Common myeloid progenitor, CD34-positive (primary cell): Measurements from ENCODE around the gene SERBP1.

Source experiments
- CTCF ChIA-PET: fragments of 350-600 bp; sonication (Branson Sonifier 250); formaldehyde crosslinking; loops from one replicate; lab custom pipeline; 2021; ENCODE audit warnings: antibody characterized with exemption; lab: Charles Lee
- POLR2A ChIA-PET: fragments of 350-600 bp; sonication (Branson Sonifier 250); formaldehyde crosslinking; loops from one replicate; lab custom pipeline; 2021; ENCODE audit warnings: antibody characterized with exemption; lab: Charles Lee
- DNase-seq, 3 donors: peaks; one replicate each; pipeline versions ENCODE4 v3.0.0 to v3.0.0-alpha.2; 2013
- H3K27ac ChIP-seq, 2 experiments: 1 replicate in 1 of 2; 2 replicates in 1 of 2; pipeline ENCODE4 v1.7.0; 2013; ENCODE audit warnings: inconsistent platforms in 2 of 2, low read length in 2 of 2, mild to moderate bottlenecking in 2 of 2, low read depth in 1 of 2, moderate library complexity in 1 of 2; ENCODE audit not compliant: severe bottlenecking in 2 of 2, insufficient read depth in 1 of 2, poor library complexity in 1 of 2
- H3K27me3 ChIP-seq, 5 experiments: replicated peaks in 2 of 5; 1 replicate in 3 of 5; 2 replicates in 2 of 5; pipeline versions ENCODE4 v1.6.1 to v1.7.0; 2013; ENCODE audit warnings: low read length in 4 of 5, mild to moderate bottlenecking in 2 of 5, moderate library complexity in 2 of 5, inconsistent platforms in 1 of 5; ENCODE audit not compliant: insufficient read depth in 5 of 5, control insufficient read depth in 4 of 5
- H3K36me3 ChIP-seq, 4 experiments: 1 replicate in 2 of 4; 2 replicates in 2 of 4; pipeline versions ENCODE4 v1.6.1 to v1.7.0; 2013; ENCODE audit warnings: low read length in 3 of 4, control low read depth in 1 of 4, mild to moderate bottlenecking in 1 of 4; ENCODE audit not compliant: control insufficient read depth in 4 of 4, insufficient read depth in 4 of 4
- H3K4me1 ChIP-seq, 4 experiments: 1 replicate in 3 of 4; 2 replicates in 1 of 4; pipeline versions ENCODE4 v1.6.1 to v1.7.1; 2013; ENCODE audit warnings: low read length in 3 of 4, mild to moderate bottlenecking in 3 of 4, control low read depth in 1 of 4, inconsistent platforms in 1 of 4, moderate library complexity in 1 of 4; ENCODE audit not compliant: control insufficient read depth in 4 of 4, insufficient read depth in 4 of 4; ENCODE audit errors: control extremely low read depth in 1 of 4
- H3K4me3 ChIP-seq, 7 experiments: 1 replicate in 4 of 7; 2 replicates in 3 of 7; pipeline versions ENCODE4 v1.5.1 to v1.7.0; 2013; ENCODE audit warnings: mild to moderate bottlenecking in 7 of 7, low read length in 6 of 7, moderate library complexity in 6 of 7, inconsistent platforms in 2 of 7, low read depth in 2 of 7, control low read depth in 1 of 7; ENCODE audit not compliant: insufficient read depth in 4 of 7, control insufficient read depth in 1 of 7; ENCODE audit errors: extremely low read depth in 1 of 7
- H3K9me3 ChIP-seq, 5 experiments: 1 replicate in 4 of 5; 2 replicates in 1 of 5; pipeline versions ENCODE4 v1.6.1 to v1.7.1; 2013; ENCODE audit warnings: low read length in 4 of 5, mild to moderate bottlenecking in 2 of 5, inconsistent platforms in 1 of 5, low read depth in 1 of 5, moderate library complexity in 1 of 5; ENCODE audit not compliant: control insufficient read depth in 4 of 5, insufficient read depth in 2 of 5; ENCODE audit errors: control extremely low read depth in 1 of 5
- WGBS: methylation state at CpG from one replicate; pipeline ENCODE4 v1.1.5; 2013; ENCODE audit not compliant: insufficient coverage; 5-methylcytosine and 5-hydroxymethylcytosine counted together

SERBP1 gene

GRCh38 chr1:67434491-67434890 is 4.3 kb upstream of the SERBP1 start:
- no peaks in the 10 kb centered on the region for H3K9me3 ChIP-seq
- no CpG with 5 or more reads among the region's 2 CpGs for WGBS
- DNase-seq = no peak
- H3K4me3 ChIP-seq = no peak overlapping the region
- H3K36me3 ChIP-seq = peaks cover 0 to under 1% (median 0%) of the 10 kb centered on the region in 4 experiments
- POLR2A ChIA-PET = interaction anchor here (0.7 kb wide), 1 partner anchor 241 kb away, joined by 4 read pairs; no protein-coding TSS in a partner anchor
- H3K27me3 ChIP-seq = no peaks in the 10 kb centered on the region
- peaks cover 10 to 37% (median 25%) of the 10 kb centered on the region in 4 experiments for H3K4me1 ChIP-seq
- CTCF ChIA-PET = interaction anchor here (0.7 kb wide), 1 partner anchor 69 kb away, joined by 3 read pairs; no protein-coding TSS in a partner anchor
- H3K27ac ChIP-seq = no peak overlapping the region

DNA sequence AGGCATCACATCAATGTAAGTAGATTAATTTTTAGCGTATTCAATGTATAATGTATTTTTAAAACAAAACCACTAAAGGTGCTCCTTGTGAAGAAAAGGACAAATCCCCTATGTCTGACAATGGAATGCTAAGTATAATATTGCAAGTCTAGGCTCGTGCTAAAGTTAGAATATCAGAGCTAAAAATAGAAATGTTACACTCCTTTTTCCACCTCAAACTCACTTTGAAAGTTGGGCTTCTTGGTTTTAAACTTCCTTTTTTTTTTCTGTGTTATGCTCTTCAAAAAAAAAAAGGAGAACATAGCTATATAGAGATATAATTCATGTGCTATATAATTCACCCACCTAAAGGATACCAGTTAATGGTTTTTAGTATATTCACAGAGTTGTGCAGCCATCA is 3.6 kb upstream of the SERBP1 start:
- DNase-seq = peak in 2 of 3 donors; percentile 70 to 75
- ChIA-PET POLR2A (interaction anchor here (0.6 to 0.7 kb wide), 2 partner anchors 120 to 240 kb away, joined by 4 to 8 read pairs; no protein-coding TSS in a partner anchor), CTCF (interaction anchor here (0.6 to 0.7 kb wide), 3 partner anchors 35 to 69 kb away, joined by 3 to 4 read pairs (median 3); no protein-coding TSS in a partner anchor)
- Histone ChIP-seq H3K27ac (no peak overlapping the region), H3K4me1 (peaks cover 13 to 37% (median 28%) of the 10 kb centered on the region in 4 experiments), H3K36me3 (peaks cover 0 to 7% (median under 1%) of the 10 kb centered on the region in 4 experiments), H3K4me3 (peak overlapping the region in 1 of 7 experiments; percentile 55), H3K27me3 (no peaks in the 10 kb centered on the region), H3K9me3 (no peaks in the 10 kb centered on the region)
- WGBS = no CpG with 5 or more reads among the region's 2 CpGs

DNA sequence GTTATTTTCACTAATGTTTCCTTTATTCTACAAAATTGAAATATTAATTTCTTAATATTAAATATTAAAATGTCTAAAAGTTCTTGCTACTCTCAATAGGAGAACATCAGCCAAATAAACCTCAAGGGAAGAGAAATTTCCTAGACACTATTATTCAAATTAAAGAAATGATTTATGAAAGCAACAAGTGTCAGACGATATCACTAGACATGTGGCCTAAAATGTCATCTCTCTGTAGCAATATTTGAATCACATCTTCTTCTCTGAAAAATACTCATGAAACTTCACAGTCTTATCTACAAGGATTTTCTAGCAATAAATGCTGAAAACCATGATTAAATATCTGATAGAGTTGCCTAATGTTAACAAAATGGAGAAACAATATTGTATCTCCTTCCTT is 2.5 kb upstream of the SERBP1 start:
- Histone ChIP-seq H3K9me3 (no peaks in the 10 kb centered on the region), H3K4me1 (peaks cover 18 to 47% (median 33%) of the 10 kb centered on the region in 4 experiments), H3K4me3 (no peak overlapping the region), H3K27me3 (no peaks in the 10 kb centered on the region), H3K36me3 (peaks cover 0 to 12% (median under 1%) of the 10 kb centered on the region in 4 experiments), H3K27ac (no peak overlapping the region)
- WGBS = no CpG with 5 or more reads among the region's 1 CpG
- POLR2A ChIA-PET = interaction anchor here (0.6 to 1.0 kb wide), 2 partner anchors 23 to 34 kb away, joined by 3 read pairs; no protein-coding TSS in a partner anchor
- CTCF ChIA-PET = interaction anchor here (0.7 to 2.4 kb wide), 5 partner anchors 9 to 68 kb away, joined by 3 to 11 read pairs (median 3); no protein-coding TSS in a partner anchor
- DNase-seq = no peak

GRCh38 chr1:67431869-67432578 is 1.8 kb upstream of the SERBP1 start:
- no peaks in the 10 kb centered on the region for H3K27me3 ChIP-seq
- H3K36me3 ChIP-seq = peaks cover 0 to 17% (median under 1%) of the 10 kb centered on the region in 4 experiments
- WGBS = 43% methylated on average over 1 of the region's 8 CpGs
- H3K9me3 ChIP-seq = no peaks in the 10 kb centered on the region
- ChIA-PET CTCF (interaction anchor here (0.7 to 2.4 kb wide), 6 partner anchors 10 to 69 kb away, joined by 3 to 11 read pairs (median 4); no protein-coding TSS in a partner anchor), POLR2A (interaction anchor here (0.6 to 1.0 kb wide), 3 partner anchors 23 to 148 kb away, joined by 3 read pairs; no protein-coding TSS in a partner anchor)
- peak overlapping the region in 1 of 2 experiments; percentile 92 for H3K27ac ChIP-seq
- no peak for DNase-seq
- H3K4me1 ChIP-seq = peaks cover 18 to 54% (median 36%) of the 10 kb centered on the region in 4 experiments
- no peak overlapping the region for H3K4me3 ChIP-seq

DNA sequence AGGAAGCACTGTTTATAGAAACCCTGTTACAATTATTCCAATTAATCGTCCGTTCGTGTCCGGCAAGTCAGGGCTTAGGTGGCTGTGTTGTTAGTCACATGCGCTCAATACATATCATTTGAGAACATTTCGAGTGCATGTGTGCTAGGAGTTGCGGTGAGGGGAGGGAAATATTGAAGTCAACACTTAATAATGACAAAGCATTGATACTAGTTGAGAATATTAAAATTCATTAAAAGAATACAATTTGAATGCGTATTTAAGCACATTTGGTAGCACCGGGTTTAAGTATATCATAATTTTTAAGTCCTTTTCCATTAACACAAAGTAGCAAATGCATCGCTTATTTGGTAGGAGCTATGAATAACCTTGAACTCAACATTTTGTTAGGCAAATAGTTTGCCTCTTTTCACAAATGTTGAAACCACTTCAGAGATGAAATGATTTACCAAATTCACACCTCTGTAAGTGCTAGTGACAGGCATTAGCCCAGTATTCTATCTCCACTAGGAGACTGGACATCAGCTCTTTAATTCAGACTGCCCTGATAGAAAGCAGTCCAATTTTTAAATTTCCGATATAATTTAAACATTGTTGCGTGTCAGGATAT is 1.1 kb upstream of the SERBP1 start:
- no peaks in the 10 kb centered on the region for H3K27me3 ChIP-seq
- H3K4me1 ChIP-seq = peaks cover 22 to 60% (median 38%) of the 10 kb centered on the region in 4 experiments
- no peaks in the 10 kb centered on the region for H3K9me3 ChIP-seq
- peak overlapping the region; percentile 70 to 92 for H3K27ac ChIP-seq
- H3K4me3 ChIP-seq = peak overlapping the region; percentile 79 to 98 (median 95)
- ChIA-PET POLR2A (no interaction called here), CTCF (interaction anchor here (1.1 to 2.4 kb wide), 4 partner anchors 11 to 69 kb away, joined by 3 to 11 read pairs (median 8); no protein-coding TSS in a partner anchor)
- 93% methylated on average over 2 of the region's 12 CpGs for whole genome bisulfite sequencing
- DNase-seq = no peak
- H3K36me3 ChIP-seq = peaks cover 0 to 20% (median under 1%) of the 10 kb centered on the region in 4 experiments

DNA sequence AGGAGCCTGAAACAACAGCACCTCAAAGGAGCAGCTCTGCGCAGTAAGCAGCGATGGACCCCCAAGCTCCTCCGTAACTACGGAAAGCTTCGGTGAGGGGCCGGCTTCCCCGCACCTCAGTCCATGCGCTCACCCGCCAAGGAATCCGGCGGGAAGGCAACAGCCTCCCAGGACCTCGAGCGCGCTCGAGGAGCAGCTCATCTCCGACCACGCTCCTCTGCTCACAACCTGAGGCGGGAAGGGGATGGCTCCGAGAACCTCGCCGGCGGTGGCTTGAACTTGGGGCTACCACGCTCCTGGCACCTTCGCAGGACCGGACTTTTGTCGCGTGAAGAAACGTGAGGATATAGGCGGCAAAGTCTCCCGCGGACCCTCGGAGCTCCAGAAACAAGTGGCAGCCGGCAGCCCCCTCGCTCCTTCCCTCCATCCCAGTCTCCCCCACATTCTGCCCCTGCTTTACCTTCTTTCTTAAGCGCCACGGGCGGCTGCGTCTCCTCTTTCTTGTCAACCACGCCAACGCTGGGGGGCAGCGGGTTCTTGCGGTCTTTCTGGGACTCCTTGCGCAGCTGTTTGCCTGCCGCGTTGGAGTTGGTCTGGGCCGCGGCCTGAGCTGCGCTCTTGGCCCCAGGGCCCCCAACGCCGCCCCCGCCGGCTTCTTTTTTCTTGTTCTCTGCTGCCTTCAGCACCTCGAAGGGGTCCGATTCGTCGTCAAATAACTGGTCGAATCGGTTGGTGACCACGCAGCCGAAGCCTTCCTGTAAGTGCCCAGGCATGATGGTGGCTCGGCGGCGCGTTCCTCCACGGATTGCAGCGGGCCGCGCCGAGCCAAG is 459 bp downstream of the SERBP1 start:
- DNase-seq = peak in 1 of 3 donors; percentile 34
- Histone ChIP-seq H3K9me3 (no peaks in the 10 kb centered on the region), H3K36me3 (peaks cover 0 to 34% (median 11%) of the 10 kb centered on the region in 4 experiments), H3K4me3 (peak overlapping the region; percentile 79 to 98 (median 95)), H3K27me3 (no peaks in the 10 kb centered on the region), H3K27ac (peak overlapping the region; percentile 80 to 91), H3K4me1 (peaks cover 23 to 60% (median 37%) of the 10 kb centered on the region in 4 experiments)
- POLR2A ChIA-PET = interaction anchor here (0.7 to 1.4 kb wide), 2 partner anchors 61 to 89 kb away, joined by 3 read pairs; no protein-coding TSS in a partner anchor
- CTCF ChIA-PET = interaction anchor here (0.8 to 1.6 kb wide), 6 partner anchors 10 to 64 kb away, joined by 3 to 7 read pairs (median 3); no protein-coding TSS in a partner anchor
- 0% methylated on average over 67 of the region's 69 CpGs for WGBS
